K562 (cell line): ENCODE measurements around the gene FAM240A. TPM values are rescaled to one million over a fixed set of nuclear protein-coding genes. Genes with fewer than 3 reads are reported as not detected.

Experiments
- BACH1 ChIP-seq: fragments of 200-800 bp; sonication (Bioruptor generic); IDR thresholded peaks from 2 replicates; pipeline ENCODE4 v1.6.1; 2016; ENCODE audit warnings: missing genetic modification characterization, missing compliant biosample characterization
- EP300 ChIP-seq: IDR thresholded peaks from 2 replicates; pipeline ENCODE4 v1.6.1; 2012; ENCODE audit warnings: low read length, improper control_type of control experiment
- RAD21 ChIP-seq, 2 experiments: fragments of 250-450 bp in 1 of 2; fragments of 450-650 bp in 1 of 2; sonication (Bioruptor Pico) in 1 of 2; formaldehyde crosslinking in 1 of 2; IDR thresholded peaks in 1 of 2; conservative IDR thresholded peaks in 1 of 2; 2 replicates each; pipeline versions ENCODE4 v1.4.0 to v1.8.0; 2020 to 2022; ENCODE audit warnings: mild to moderate bottlenecking in 2 of 2, moderate library complexity in 1 of 2
- RBBP5 ChIP-seq: fragments of 200-600 bp; sonication (generic); IDR thresholded peaks from 2 replicates; pipeline ENCODE4 v1.6.1; 2012; ENCODE audit warnings: borderline replicate concordance, mild to moderate bottlenecking, low read length, control low read depth, inconsistent platforms; ENCODE audit not compliant: insufficient read depth, poor library complexity, severe bottlenecking
- RBM14 ChIP-seq: fragments of 200-400 bp; formaldehyde crosslinking; IDR thresholded peaks from 2 replicates; pipeline ENCODE4 v1.6.1; 2018; ENCODE audit warnings: low read depth, mild to moderate bottlenecking, low read length, moderate library complexity, borderline replicate concordance; ENCODE audit not compliant: insufficient read depth
- SMARCE1 ChIP-seq: fragments of 450-650 bp; IDR thresholded peaks from 2 replicates; pipeline ENCODE4 v1.7.1; 2016; ENCODE audit warnings: mild to moderate bottlenecking
- YY1 ChIP-seq, 3 experiments: IDR thresholded peaks; 2 replicates each; pipeline ENCODE4 v1.6.1; 2011; ENCODE audit warnings: low read length in 2 of 3, mild to moderate bottlenecking in 2 of 3, moderate library complexity in 2 of 3, borderline replicate concordance in 1 of 3, control low read depth in 1 of 3, low read depth in 1 of 3; ENCODE audit not compliant: insufficient read depth in 3 of 3, insufficient replicate concordance in 2 of 3, control insufficient read depth in 1 of 3, insufficient read length in 1 of 3; ENCODE audit errors: extremely low read depth in 1 of 3
- ZSCAN29 ChIP-seq: fragments of 450-650 bp; IDR thresholded peaks from 2 replicates; pipeline ENCODE4 v1.6.1; 2017
- polyA plus RNA-seq, 8 experiments: library from polyadenylated mRNA; depleted of rRNA in 4 of 8; stranded (reverse) in 5 of 8; unstranded in 3 of 8; fragments of >200 nt; fragmentation: Nextera tagmentation in 2 of 8; fragmentation: Illumina TruSeq in 1 of 8; extraction: Ambion mirVana in 2 of 8; extraction: Trizol in 1 of 8; gene quantifications; 2 replicates each; pipeline versions ENCODE4 v1.2.1 to v1.2.3, GENCODE V29; 2011 to 2014; ENCODE audit warnings: inconsistent platforms in 1 of 8, missing spikeins in 1 of 8
- total RNA-seq, 7 experiments: library from RNA; depleted of rRNA in 6 of 7; stranded (reverse); fragments of >200 nt in 6 of 7; fragmentation: Illumina TruSeq in 2 of 7; extraction: Trizol in 2 of 7; gene quantifications; 2 replicates each; pipeline versions ENCODE4 v1.2.1 to v1.2.3, GENCODE V29; 2011 to 2021; ENCODE audit warnings: low replicate concordance in 1 of 7
- TF ChIP-seq, protein P1 (sequence below), 3 experiments: fragments of 200-800 bp in 1 of 3; sonication (Bioruptor generic) in 1 of 3; sonication (generic) in 1 of 3; formaldehyde crosslinking in 1 of 3; IDR thresholded peaks; 2 replicates each; pipeline versions ENCODE4 v1.6.1 to v1.8.0; 2016 to 2022; ENCODE audit warnings: mild to moderate bottlenecking in 2 of 3, missing compliant biosample characterization in 2 of 3, missing genetic modification characterization in 2 of 3, missing genetic modification reagents in 1 of 3
- TF ChIP-seq, protein P2 (sequence below): fragments of 450-650 bp; IDR thresholded peaks from one replicate; pipeline ENCODE4 v1.6.1; 2018; ENCODE audit warnings: mild to moderate bottlenecking, moderate library complexity; ENCODE audit not compliant: partially characterized antibody
- TF ChIP-seq, protein P3 (sequence below), 3 experiments: IDR thresholded peaks in 2 of 3; conservative IDR thresholded peaks in 1 of 3; 2 replicates each; pipeline ENCODE4 v1.5.1; 2011 to 2012; ENCODE audit warnings: low read length in 3 of 3, mild to moderate bottlenecking in 3 of 3, control low read depth in 2 of 3, improper control_type of control experiment in 1 of 3, inconsistent platforms in 1 of 3, low read depth in 1 of 3, mixed read lengths in 1 of 3, moderate library complexity in 1 of 3; ENCODE audit not compliant: insufficient read depth in 2 of 3
- TF ChIP-seq, protein P4 (sequence below): fragments of 450-650 bp; IDR thresholded peaks from 2 replicates; pipeline ENCODE4 v1.6.1; 2014; ENCODE audit warnings: low read depth, mild to moderate bottlenecking, moderate library complexity, borderline replicate concordance

FAM240A gene
- total and polyA plus RNA-seq, 9 of the 15 experiments (the other 6 are each of a cell fraction or from before 2014, with no cell fraction given) = not detected

DNA sequence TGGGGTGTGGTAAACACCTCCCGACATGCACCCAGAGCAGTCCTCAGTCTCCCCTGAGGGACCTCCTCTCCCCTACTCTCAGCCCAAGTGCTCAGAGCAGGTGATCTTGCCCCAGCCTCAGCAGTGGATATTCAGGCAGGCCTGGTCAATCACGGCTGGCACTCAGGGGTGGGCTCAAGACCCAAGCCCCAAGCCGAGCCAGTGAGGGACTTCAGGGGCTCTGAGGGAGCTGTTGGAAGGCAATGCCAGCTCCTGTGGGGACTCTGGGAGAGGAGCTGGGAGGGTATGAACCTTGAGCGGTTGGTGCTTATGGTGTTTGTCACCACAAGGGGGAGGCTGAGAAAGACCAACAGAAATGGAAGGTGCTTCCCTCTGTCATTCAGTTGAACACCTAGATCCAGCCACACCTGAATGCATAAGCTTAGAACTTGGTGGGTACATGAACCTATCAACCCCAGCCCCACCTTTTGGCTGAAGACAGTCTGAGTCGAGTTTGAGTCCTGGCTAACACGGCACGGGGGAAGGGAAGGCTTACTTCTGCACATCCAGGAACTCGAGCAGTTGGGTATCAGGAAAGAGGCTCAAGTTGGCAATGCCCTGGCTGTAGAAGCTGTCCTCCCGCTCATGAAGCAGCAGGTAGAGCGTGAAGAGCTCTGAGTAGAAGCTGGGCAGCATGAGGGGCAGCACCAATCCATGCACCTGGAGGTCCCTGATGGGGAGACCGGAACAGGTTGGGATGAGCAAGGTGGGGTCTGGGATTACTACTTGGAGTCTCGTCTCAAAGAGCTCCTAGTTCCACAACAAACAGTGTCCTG, 61.9 kb downstream of the FAM240A start (continued):
- TF ChIP-seq, protein P1, sequence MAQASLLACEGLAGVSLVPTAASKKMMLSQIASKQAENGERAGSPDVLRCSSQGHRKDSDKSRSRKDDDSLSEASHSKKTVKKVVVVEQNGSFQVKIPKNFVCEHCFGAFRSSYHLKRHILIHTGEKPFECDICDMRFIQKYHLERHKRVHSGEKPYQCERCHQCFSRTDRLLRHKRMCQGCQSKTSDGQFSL (CRISPR knock-in tag; IDR thresholded peaks at IDR 0.05) = 0 out of 2 replicates have a peak, but pooled peaks have one; percentile 31
- TF ChIP-seq, protein P1 (tag; IDR thresholded peaks at IDR 0.05) = no peak
- TF ChIP-seq RBBP5 = no peak
- TF ChIP-seq, protein P2, sequence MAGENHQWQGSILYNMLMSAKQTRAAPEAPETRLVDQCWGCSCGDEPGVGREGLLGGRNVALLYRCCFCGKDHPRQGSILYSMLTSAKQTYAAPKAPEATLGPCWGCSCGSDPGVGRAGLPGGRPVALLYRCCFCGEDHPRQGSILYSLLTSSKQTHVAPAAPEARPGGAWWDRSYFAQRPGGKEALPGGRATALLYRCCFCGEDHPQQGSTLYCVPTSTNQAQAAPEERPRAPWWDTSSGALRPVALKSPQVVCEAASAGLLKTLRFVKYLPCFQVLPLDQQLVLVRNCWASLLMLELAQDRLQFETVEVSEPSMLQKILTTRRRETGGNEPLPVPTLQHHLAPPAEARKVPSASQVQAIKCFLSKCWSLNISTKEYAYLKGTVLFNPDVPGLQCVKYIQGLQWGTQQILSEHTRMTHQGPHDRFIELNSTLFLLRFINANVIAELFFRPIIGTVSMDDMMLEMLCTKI = no peak
- TF ChIP-seq YY1 (IDR thresholded peaks at IDR 0.05; ENCODE audit: borderline replicate concordance in 1 of 3, control insufficient read depth in 1 of 3, extremely low read depth in 1 of 3, insufficient read depth in 3 of 3, insufficient read length in 1 of 3, insufficient replicate concordance in 2 of 3, low read depth in 1 of 3, low read length in 2 of 3) = no peak
- TF ChIP-seq, protein P3, sequence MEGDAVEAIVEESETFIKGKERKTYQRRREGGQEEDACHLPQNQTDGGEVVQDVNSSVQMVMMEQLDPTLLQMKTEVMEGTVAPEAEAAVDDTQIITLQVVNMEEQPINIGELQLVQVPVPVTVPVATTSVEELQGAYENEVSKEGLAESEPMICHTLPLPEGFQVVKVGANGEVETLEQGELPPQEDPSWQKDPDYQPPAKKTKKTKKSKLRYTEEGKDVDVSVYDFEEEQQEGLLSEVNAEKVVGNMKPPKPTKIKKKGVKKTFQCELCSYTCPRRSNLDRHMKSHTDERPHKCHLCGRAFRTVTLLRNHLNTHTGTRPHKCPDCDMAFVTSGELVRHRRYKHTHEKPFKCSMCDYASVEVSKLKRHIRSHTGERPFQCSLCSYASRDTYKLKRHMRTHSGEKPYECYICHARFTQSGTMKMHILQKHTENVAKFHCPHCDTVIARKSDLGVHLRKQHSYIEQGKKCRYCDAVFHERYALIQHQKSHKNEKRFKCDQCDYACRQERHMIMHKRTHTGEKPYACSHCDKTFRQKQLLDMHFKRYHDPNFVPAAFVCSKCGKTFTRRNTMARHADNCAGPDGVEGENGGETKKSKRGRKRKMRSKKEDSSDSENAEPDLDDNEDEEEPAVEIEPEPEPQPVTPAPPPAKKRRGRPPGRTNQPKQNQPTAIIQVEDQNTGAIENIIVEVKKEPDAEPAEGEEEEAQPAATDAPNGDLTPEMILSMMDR (IDR thresholded peaks at IDR 0.05 in 2 of 3, conservative IDR thresholded peaks at IDR 0.05 in 1 of 3; ENCODE audit: insufficient read depth in 2 of 3, low read depth in 1 of 3, low read length in 3 of 3) = peak; percentile 42 to 57 (median 47)
- TF ChIP-seq, protein P4, sequence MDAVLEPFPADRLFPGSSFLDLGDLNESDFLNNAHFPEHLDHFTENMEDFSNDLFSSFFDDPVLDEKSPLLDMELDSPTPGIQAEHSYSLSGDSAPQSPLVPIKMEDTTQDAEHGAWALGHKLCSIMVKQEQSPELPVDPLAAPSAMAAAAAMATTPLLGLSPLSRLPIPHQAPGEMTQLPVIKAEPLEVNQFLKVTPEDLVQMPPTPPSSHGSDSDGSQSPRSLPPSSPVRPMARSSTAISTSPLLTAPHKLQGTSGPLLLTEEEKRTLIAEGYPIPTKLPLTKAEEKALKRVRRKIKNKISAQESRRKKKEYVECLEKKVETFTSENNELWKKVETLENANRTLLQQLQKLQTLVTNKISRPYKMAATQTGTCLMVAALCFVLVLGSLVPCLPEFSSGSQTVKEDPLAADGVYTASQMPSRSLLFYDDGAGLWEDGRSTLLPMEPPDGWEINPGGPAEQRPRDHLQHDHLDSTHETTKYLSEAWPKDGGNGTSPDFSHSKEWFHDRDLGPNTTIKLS = no peak
- no peak for TF ChIP-seq BACH1 (tag)
- TF ChIP-seq RAD21 (CRISPR knock-in tag; conservative IDR thresholded peaks at IDR 0.05 in 1 of 2, IDR thresholded peaks at IDR 0.05 in 1 of 2) = peak in 1 of 2 experiments; percentile 21; a peak in 1 of 4 replicates
- no peak for TF ChIP-seq SMARCE1
- TF ChIP-seq EP300 = no peak
- no peak for TF ChIP-seq RBM14
- no peak for TF ChIP-seq ZSCAN29
